HG02981 (cell line): ENCODE results near the gene DYNLRB2.

Source experiments
- ATAC-seq: cut with Tn5 transposase; IDR thresholded peaks from one replicate; pipeline ENCODE4 v1.9.1; 2021; ENCODE audit warnings: mild to moderate bottlenecking, moderate library complexity; ENCODE audit not compliant: unreplicated experiment

Gene DYNLRB2

GRCh38 chr16:80596507-80597207 lies 55.9 kb downstream of the DYNLRB2 start:
- ATAC-seq: no peak

GRCh38 chr16:80599466-80599865 lies 58.7 kb downstream of the DYNLRB2 start:
- ATAC-seq: no peak
